Gastroesophageal sphincter (tissue), 4 donors: ENCODE measurements around the gene CASP10. TPM values are rescaled to one million over a fixed set of nuclear protein-coding genes. Genes with fewer than 3 reads are reported as not detected.

Source experiments
- ATAC-seq: fragments of 150-250 bp; one replicate; pipeline ENCODE4 v1.9.1; 2016; ENCODE audit warnings: mild to moderate bottlenecking, moderate library complexity
- H3K27ac ChIP-seq, 4 donors: fragments of 200-600 bp; sonication (generic) in 3 of 4; 1 replicate in 3 of 4; 2 replicates in 1 of 4; pipeline ENCODE4 v1.5.1; 2016 to 2019
- H3K27me3 ChIP-seq: fragments of 200-600 bp; sonication (generic); one replicate; pipeline ENCODE4 v1.5.1; 2019
- H3K36me3 ChIP-seq, 2 donors: fragments of 200-600 bp; sonication (generic); one replicate each; pipeline ENCODE4 v1.5.1; 2019; ENCODE audit warnings: control low read depth in 1 of 2
- H3K4me1 ChIP-seq, 3 donors: fragments of 200-600 bp; sonication (generic); 1 replicate in 2 of 3; 2 replicates in 1 of 3; pipeline ENCODE4 v1.5.1; 2016 to 2019; ENCODE audit warnings: control low read depth in 2 of 3
- H3K4me3 ChIP-seq, 2 donors: fragments of 200-600 bp; sonication (generic); one replicate each; pipeline ENCODE4 v1.5.1; 2019; ENCODE audit warnings: mild to moderate bottlenecking in 1 of 2, moderate library complexity in 1 of 2
- H3K9me3 ChIP-seq, 3 donors: fragments of 200-600 bp; sonication (generic); one replicate each; pipeline ENCODE4 v1.5.1; 2017 to 2019; ENCODE audit warnings: control low read depth in 2 of 3
- EP300 ChIP-seq: sonication (generic); formaldehyde crosslinking; IDR thresholded peaks from one replicate; pipeline ENCODE4 v1.6.1; 2017; ENCODE audit warnings: antibody characterized with exemption, mild to moderate bottlenecking
- POLR2A ChIP-seq, 2 donors: fragments of 450-650 bp; IDR thresholded peaks; one replicate each; pipeline ENCODE4 v1.6.1; 2017; ENCODE audit warnings: antibody characterized with exemption in 2 of 2, mild to moderate bottlenecking in 2 of 2, moderate library complexity in 1 of 2
- POLR2AphosphoS5 ChIP-seq: sonication (generic); formaldehyde crosslinking; IDR thresholded peaks from one replicate; pipeline ENCODE4 v1.6.1; 2017; ENCODE audit warnings: antibody characterized with exemption
- WGBS, 2 donors: methylation state at CpG; one replicate each; pipeline ENCODE4 v1.1.5; 2018; ENCODE audit warnings: low coverage in 1 of 2; 5-methylcytosine and 5-hydroxymethylcytosine counted together
- total RNA-seq, 4 donors: library from RNA; depleted of rRNA; stranded (reverse); fragments of >200 nt; gene quantifications; one replicate each; pipeline ENCODE4 v1.1.0, GENCODE V29; 2016
- TF ChIP-seq, protein P1 (sequence below), 4 experiments: fragments of 200-600 bp in 2 of 4; fragments of 450-650 bp in 2 of 4; sonication (generic) in 1 of 4; IDR thresholded peaks; one replicate each; pipeline ENCODE4 v1.5.1; 2017 to 2019; ENCODE audit warnings: antibody characterized with exemption in 4 of 4, mild to moderate bottlenecking in 2 of 4, moderate library complexity in 2 of 4

Gene CASP10
- total RNA-seq, 4 donors from 2014 or later, result 2.6 to 7.5 (median 6.3) TPM

DNA sequence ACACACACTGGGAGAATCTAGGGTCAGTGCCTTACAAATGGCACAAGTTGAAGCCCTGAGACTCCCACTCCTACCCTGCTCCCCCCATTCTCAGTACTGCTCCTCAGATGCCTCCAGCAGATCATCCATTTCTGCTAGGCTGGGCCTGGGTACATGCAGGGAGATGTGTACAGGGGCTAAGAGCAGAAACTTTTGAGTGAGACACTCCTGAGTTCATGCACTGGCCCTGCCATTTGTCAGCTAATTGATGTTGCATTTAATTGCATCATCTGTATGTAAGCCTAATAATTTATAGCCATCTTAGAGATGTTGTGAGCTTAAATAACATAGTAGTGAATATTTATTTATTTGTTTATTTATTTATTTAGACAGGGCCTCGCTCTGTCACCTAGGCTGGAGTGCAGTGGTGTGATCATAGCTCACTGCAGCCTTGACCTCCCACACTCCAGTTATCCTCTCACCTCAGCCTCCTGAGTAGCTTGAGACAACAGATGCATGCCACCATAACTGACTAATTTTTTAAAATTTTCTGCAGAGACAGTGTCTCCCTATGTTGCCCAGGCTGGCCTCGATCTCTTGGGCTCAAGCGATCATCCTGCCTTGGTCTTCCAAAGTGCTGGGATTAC is 72.6 kb downstream of the CASP10 start:
- no peak for ATAC-seq
- no peak overlapping the region for H3K4me3 ChIP-seq
- no peaks in the 10 kb centered on the region for H3K36me3 ChIP-seq
- H3K4me1 ChIP-seq, result peaks cover 0 to 38% (median 11%) of the 10 kb centered on the region in 3 donors
- TF ChIP-seq POLR2AphosphoS5, result no peak
- TF ChIP-seq, protein P1, sequence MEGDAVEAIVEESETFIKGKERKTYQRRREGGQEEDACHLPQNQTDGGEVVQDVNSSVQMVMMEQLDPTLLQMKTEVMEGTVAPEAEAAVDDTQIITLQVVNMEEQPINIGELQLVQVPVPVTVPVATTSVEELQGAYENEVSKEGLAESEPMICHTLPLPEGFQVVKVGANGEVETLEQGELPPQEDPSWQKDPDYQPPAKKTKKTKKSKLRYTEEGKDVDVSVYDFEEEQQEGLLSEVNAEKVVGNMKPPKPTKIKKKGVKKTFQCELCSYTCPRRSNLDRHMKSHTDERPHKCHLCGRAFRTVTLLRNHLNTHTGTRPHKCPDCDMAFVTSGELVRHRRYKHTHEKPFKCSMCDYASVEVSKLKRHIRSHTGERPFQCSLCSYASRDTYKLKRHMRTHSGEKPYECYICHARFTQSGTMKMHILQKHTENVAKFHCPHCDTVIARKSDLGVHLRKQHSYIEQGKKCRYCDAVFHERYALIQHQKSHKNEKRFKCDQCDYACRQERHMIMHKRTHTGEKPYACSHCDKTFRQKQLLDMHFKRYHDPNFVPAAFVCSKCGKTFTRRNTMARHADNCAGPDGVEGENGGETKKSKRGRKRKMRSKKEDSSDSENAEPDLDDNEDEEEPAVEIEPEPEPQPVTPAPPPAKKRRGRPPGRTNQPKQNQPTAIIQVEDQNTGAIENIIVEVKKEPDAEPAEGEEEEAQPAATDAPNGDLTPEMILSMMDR (IDR thresholded peaks at IDR 0.05), result no peak
- no peaks in the 10 kb centered on the region for H3K27me3 ChIP-seq
- H3K27ac ChIP-seq, result no peak overlapping the region
- WGBS, 2 donors, result 82 to 100% methylated on average over 1 to 3 of the region's 3 CpGs
- no peaks in the 10 kb centered on the region for H3K9me3 ChIP-seq

DNA sequence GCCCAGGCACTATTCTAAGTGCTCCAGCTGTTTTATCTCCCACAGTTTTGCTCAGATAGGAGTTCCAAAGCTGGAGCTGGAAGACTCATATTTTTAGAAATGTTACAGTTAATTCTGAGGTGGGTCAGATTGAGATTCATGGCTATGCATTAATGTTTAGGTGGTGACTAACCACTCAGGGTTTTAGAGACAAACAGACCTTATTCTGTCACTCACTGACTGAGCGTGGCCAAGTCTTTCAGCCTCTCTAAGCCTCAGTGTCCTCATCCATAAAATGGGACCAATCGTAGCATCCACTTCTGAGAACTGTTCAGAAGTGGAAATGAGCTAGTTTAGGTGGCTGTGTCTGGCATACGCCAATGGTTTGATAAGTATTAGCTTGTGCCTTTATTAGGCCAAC is 73.1 kb downstream of the CASP10 start:
- H3K4me3 ChIP-seq, result no peak overlapping the region
- peaks cover 0 to 43% (median 11%) of the 10 kb centered on the region in 3 donors for H3K4me1 ChIP-seq
- no peak for ATAC-seq
- 91 to 97% methylated on average over 3 of the region's 3 CpGs for WGBS, 2 donors
- H3K9me3 ChIP-seq, result no peaks in the 10 kb centered on the region
- H3K27me3 ChIP-seq, result no peaks in the 10 kb centered on the region
- TF ChIP-seq POLR2A (IDR thresholded peaks at IDR 0.05) (no peak), EP300 (no peak), POLR2AphosphoS5 (no peak)
- TF ChIP-seq, protein P1 (IDR thresholded peaks at IDR 0.05), result no peak
- H3K27ac ChIP-seq, result no peak overlapping the region
- H3K36me3 ChIP-seq, result no peaks in the 10 kb centered on the region

DNA sequence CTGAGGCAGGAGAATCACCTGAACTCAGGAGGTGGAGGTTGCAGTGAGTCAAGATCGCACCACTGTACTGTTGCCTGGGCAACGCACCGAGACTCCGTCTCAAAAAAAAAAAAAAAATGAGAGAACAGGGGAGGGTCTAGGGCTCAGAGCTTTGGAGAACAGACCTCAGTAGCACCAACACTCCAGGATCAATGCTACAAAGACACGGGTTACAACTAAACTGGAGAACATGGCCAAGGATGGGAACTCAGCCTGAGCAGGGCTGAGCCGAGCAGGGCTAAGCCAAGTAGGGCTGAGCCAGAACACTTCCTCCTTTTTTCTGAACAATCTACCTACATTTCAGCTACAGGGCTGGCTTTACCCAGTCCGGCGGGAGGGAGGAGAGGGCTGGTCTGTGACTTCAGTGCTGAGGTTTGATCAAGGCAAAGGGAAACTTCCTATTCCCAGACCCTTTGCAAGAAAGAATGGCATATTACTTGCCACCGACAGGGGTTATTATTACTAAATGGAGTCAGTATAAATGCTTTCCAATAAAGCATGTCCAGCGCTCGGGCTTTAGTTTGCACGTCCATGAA is 74.5 kb downstream of the CASP10 start:
- ATAC-seq, result peak; percentile 46
- 20 to 34% methylated on average over 8 to 10 of the region's 12 CpGs for WGBS, 2 donors
- Histone ChIP-seq H3K9me3 (no peaks in the 10 kb centered on the region), H3K27ac (peak overlapping the region; percentile 73 to 88 (median 86)), H3K27me3 (no peaks in the 10 kb centered on the region), H3K36me3 (no peaks in the 10 kb centered on the region), H3K4me3 (peak overlapping the region; percentile 48 to 67), H3K4me1 (peaks cover 0 to 50% (median 11%) of the 10 kb centered on the region in 3 donors)
- TF ChIP-seq EP300, result no peak
- TF ChIP-seq, protein P1 (IDR thresholded peaks at IDR 0.05), result peak in 2 of 4 experiments; percentile 11 to 22

DNA sequence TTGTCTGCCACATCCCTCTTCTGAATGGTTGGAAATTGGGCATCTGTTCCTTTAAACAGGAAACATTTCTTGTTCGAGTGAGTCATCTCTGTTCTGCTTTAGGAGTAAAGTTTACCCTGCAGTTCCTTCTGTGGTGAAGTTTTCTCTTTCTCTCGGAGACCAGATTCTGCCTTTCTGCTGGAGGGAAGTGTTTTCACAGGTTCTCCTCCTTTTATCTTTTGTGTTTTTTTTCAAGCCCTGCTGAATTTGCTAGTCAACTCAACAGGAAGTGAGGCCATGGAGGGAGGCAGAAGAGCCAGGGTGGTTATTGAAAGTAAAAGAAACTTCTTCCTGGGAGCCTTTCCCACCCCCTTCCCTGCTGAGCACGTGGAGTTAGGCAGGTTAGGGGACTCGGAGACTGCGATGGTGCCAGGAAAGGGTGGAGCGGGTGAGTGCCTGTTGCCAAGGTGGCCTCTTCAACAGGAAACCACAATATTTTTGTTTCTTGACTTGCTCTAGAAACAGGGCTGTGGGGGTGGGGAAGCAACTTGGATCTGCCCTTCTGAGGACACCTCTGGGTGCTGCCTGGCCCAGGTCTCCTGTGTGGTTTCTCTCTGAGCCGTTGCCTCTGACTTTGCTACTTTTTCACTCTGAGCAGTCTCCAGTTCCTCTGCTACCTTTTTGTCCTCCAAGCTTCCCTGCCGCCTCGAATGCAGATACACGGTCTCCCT is 75.2 kb downstream of the CASP10 start:
- peak overlapping the region; percentile 48 to 67 for H3K4me3 ChIP-seq
- TF ChIP-seq, protein P1 (IDR thresholded peaks at IDR 0.05), result peak in 2 of 4 experiments; percentile 15 to 16
- TF ChIP-seq POLR2AphosphoS5 (peak; percentile 46), POLR2A (IDR thresholded peaks at IDR 0.05) (no peak)
- WGBS, 2 donors, result 0% methylated on average over 8 to 9 of the region's 10 CpGs
- H3K9me3 ChIP-seq, result no peaks in the 10 kb centered on the region
- H3K27me3 ChIP-seq, result no peaks in the 10 kb centered on the region
- ATAC-seq, result peak; percentile 71
- peaks cover 0 to 50% (median 11%) of the 10 kb centered on the region in 3 donors for H3K4me1 ChIP-seq
- no peaks in the 10 kb centered on the region for H3K36me3 ChIP-seq
- H3K27ac ChIP-seq, result peak overlapping the region; percentile 73 to 88 (median 86)
